Cardiac muscle cell (in vitro differentiated cells and primary cell): ENCODE results near the gene GATA2. TPM values are rescaled to one million over a fixed set of nuclear protein-coding genes. Genes with fewer than 3 reads are reported as not detected.

Experiments
- DNase-seq, 2 donors: peaks; one replicate each; pipeline versions ENCODE4 v3.0.0 to v3.0.0-alpha.2; 2010 to 2017; ENCODE audit warnings: low read depth in 1 of 2, low spot score in 1 of 2
- H3K27ac ChIP-seq: fragments of 200-600 bp; sonication (generic); 2 replicates; pipeline ENCODE4 v1.5.1; 2016
- H3K27me3 ChIP-seq: fragments of 200-600 bp; sonication (generic); 2 replicates; pipeline ENCODE4 v1.6.0; 2016; ENCODE audit warnings: control low read depth
- H3K36me3 ChIP-seq: fragments of 200-600 bp; sonication (generic); 2 replicates; pipeline ENCODE4 v1.5.1; 2016; ENCODE audit warnings: control low read depth
- H3K4me1 ChIP-seq: fragments of 200-600 bp; sonication (generic); 2 replicates; pipeline ENCODE4 v1.8.1; 2017; ENCODE audit warnings: low read depth, mild to moderate bottlenecking, mixed run types
- H3K4me3 ChIP-seq: fragments of 200-600 bp; sonication (generic); 2 replicates; pipeline ENCODE4 v1.5.1; 2016; ENCODE audit warnings: mild to moderate bottlenecking
- H3K9me3 ChIP-seq: fragments of 200-600 bp; sonication (generic); 2 replicates; pipeline ENCODE4 v1.5.1; 2017; ENCODE audit warnings: low read depth, mild to moderate bottlenecking, control low read depth
- polyA plus RNA-seq: library from polyadenylated mRNA; unstranded; fragments of >200 nt; fragmentation: Nextera tagmentation; extraction: Ambion mirVana; gene quantifications from 2 replicates; pipeline ENCODE4 v1.2.1, GENCODE V29; 2016
- total RNA-seq: library from RNA; depleted of rRNA; stranded (reverse); fragments of >200 nt; gene quantifications from 2 replicates; pipeline ENCODE4 v1.2.3, GENCODE V29; 2016
- TF ChIP-seq, protein P1 (sequence below): IDR thresholded peaks from 2 replicates; pipeline ENCODE4 v1.5.1; 2012; ENCODE audit warnings: low read depth, mild to moderate bottlenecking, low read length

Gene GATA2
- total and polyA plus RNA-seq, 2 experiments from 2014 or later: 15.2 to 18.3 TPM

DNA sequence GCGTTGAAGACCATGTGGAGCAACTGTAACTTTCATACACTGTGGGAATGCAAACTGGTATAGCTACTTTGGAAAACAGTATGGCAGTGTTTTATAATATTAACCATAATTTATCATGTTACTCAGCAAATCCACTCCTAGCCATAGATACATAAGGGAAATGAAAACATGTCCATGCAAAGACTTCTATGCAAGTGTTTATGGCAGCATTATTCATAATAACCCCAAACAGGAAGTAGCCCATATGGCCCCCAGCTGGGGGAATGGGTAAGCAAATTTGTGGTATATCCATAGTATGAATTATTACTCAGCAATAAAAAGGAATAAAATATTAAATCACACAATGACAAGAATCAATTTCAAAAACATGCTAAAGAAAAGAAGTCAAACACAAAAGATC, 23.0 kb upstream of the GATA2 start:
- no peak for DNase-seq
- H3K36me3 ChIP-seq: no peaks in the 10 kb centered on the region
- TF ChIP-seq, protein P1, sequence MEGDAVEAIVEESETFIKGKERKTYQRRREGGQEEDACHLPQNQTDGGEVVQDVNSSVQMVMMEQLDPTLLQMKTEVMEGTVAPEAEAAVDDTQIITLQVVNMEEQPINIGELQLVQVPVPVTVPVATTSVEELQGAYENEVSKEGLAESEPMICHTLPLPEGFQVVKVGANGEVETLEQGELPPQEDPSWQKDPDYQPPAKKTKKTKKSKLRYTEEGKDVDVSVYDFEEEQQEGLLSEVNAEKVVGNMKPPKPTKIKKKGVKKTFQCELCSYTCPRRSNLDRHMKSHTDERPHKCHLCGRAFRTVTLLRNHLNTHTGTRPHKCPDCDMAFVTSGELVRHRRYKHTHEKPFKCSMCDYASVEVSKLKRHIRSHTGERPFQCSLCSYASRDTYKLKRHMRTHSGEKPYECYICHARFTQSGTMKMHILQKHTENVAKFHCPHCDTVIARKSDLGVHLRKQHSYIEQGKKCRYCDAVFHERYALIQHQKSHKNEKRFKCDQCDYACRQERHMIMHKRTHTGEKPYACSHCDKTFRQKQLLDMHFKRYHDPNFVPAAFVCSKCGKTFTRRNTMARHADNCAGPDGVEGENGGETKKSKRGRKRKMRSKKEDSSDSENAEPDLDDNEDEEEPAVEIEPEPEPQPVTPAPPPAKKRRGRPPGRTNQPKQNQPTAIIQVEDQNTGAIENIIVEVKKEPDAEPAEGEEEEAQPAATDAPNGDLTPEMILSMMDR: no peak
- H3K27ac ChIP-seq: no peak overlapping the region
- H3K4me3 ChIP-seq: no peak overlapping the region
- H3K4me1 ChIP-seq: no peaks in the 10 kb centered on the region
- peaks cover 2% of the 10 kb centered on the region for H3K27me3 ChIP-seq
- no peaks in the 10 kb centered on the region for H3K9me3 ChIP-seq

DNA sequence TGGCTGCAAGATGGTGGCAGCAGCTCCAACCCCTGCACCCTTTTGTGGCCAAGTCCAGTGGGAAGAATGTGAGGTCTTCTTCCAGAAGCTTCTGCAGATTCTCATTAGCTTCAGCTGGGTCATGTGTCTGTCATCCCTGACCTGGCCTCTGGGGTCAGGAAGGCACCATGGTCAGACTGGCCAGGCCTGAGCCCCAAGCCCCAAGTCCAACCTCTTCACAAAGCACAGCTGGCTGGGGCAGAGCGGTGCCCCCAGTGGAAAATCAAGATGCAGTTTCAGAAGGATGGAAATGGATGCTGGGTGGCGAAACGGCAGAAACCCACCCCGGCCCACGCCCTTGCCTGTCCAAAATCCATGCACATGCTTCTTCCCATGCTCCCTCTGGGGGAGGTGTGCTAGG, 15.9 kb upstream of the GATA2 start:
- Histone ChIP-seq H3K36me3 (no peaks in the 10 kb centered on the region), H3K9me3 (no peaks in the 10 kb centered on the region), H3K4me3 (no peak overlapping the region), H3K27ac (no peak overlapping the region), H3K4me1 (no peaks in the 10 kb centered on the region), H3K27me3 (no peaks in the 10 kb centered on the region)
- no peak for DNase-seq
- TF ChIP-seq, protein P1: no peak

DNA sequence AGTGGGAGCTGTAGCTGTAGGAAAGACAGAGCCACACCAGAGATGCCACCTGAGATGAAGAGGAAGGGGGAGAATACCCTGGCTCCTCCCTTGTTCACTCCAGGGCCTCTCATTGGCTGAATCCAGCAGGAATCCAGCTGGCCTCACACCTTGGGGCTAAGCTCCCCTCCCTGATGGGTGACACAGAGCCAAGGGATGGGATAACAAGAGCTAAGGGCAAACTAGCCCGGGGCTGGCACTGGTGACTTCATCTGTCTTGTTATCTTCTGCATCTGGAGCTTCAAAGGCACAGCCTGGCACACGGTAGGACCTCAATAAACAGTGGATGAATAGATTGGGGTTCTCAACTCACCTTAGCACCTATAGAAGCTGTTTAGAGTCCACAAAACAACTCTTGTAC, 13.8 kb upstream of the GATA2 start:
- Histone ChIP-seq H3K4me1 (no peaks in the 10 kb centered on the region), H3K27ac (no peak overlapping the region), H3K9me3 (no peaks in the 10 kb centered on the region), H3K36me3 (no peaks in the 10 kb centered on the region), H3K27me3 (no peaks in the 10 kb centered on the region), H3K4me3 (no peak overlapping the region)
- TF ChIP-seq, protein P1: no peak
- no peak for DNase-seq

- no peaks in the 10 kb centered on the region for H3K4me1 ChIP-seq
- TF ChIP-seq, protein P1: no peak
- no peaks in the 10 kb centered on the region for H3K9me3 ChIP-seq
- H3K27me3 ChIP-seq: no peaks in the 10 kb centered on the region
- no peak overlapping the region for H3K27ac ChIP-seq
- no peaks in the 10 kb centered on the region for H3K36me3 ChIP-seq
- DNase-seq: no peak
- H3K4me3 ChIP-seq: no peak overlapping the region
Observed at GRCh38 chr3:128505771-128506170, 12.8 kb upstream of the GATA2 start.

GRCh38 chr3:128504963-128505730, 12.1 kb upstream of the GATA2 start:
- no peak overlapping the region for H3K4me3 ChIP-seq
- H3K27ac ChIP-seq: no peak overlapping the region
- no peaks in the 10 kb centered on the region for H3K9me3 ChIP-seq
- H3K36me3 ChIP-seq: no peaks in the 10 kb centered on the region
- H3K4me1 ChIP-seq: no peaks in the 10 kb centered on the region
- no peak for DNase-seq
- TF ChIP-seq, protein P1: no peak
- H3K27me3 ChIP-seq: no peaks in the 10 kb centered on the region
